A549 treated with Hydrocortisone at 1 μM for 4 hours (cell line): ENCODE measurements around the gene CTAGE6. TPM values are rescaled to one million over a fixed set of nuclear protein-coding genes. Genes with fewer than 3 reads are reported as not detected.

ENCODE experiments used
- total RNA-seq: library from RNA; stranded (reverse); fragments of 200-300 nt; extraction: Qiagen RNA extraction; gene quantifications from 5 replicates; pipeline ENCODE4 v1.2.3, GENCODE V29; 2022

Gene CTAGE6, protein sequence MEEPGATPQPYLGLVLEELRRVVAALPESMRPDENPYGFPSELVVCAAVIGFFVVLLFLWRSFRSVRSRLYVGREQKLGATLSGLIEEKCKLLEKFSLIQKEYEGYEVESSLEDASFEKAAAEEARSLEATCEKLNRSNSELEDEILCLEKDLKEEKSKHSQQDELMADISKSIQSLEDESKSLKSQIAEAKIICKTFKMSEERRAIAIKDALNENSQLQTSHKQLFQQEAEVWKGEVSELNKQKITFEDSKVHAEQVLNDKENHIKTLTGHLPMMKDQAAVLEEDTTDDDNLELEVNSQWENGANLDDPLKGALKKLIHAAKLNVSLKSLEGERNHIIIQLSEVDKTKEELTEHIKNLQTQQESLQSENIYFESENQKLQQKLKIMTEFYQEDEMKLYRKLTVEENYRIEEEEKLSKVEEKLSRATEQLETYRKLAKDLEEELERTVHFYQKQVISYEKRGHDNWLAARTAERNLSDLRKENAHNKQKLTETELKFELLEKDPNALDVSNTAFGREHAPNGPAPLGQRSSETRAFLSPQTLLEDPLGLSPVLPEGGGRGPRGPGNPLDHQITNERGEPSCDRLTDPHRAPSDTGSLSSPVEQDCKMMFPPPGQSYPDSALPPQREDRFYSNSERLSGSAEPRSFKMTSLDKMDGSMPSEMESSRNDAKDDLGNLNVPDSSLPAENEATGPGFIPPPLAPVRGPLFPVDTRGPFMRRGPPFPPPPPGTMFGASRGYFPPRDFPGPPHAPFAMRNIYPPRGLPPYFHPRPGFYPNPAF
- total RNA-seq: 0.05 TPM in 1 of 5 replicates, not detected in the others

DNA sequence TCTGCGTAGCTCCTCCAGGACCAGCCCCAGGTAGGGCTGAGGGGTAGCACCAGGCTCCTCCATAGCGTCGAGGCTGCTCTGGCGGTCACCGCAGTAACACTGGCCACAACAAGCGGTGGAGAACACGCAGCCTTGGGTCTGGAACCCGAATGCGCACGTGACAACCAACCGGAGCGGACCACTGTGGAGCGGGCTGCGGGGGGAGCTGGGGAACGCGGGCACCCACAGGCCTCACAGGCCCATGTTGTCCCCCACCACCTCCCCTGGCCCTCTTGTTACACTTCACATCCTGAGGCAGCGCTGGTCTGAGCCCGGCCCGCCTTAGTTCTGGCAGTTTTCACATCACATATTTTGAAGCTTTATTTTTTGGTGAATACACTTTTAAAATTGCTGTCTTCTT lies at the start of gene CTAGE6:
TSS of gene CTAGE6 (minus strand) at position 101 of the 400 bp plus-strand sequence. CDS start at position 63, 38 bp downstream.

Other genes starting within 250 kb of the CTAGE6 start
- not detected in 5 replicates for gene CTAGE15, start 185.9 kb downstream of the CTAGE6 start, total RNA-seq
- 0.89 to 1.7 TPM (median 1.2 TPM) in 5 replicates for gene TCAF2, start 136.7 kb downstream of the CTAGE6 start, total RNA-seq
- 12.0 to 22.0 TPM (median 18.2 TPM) in 5 replicates for gene TCAF1, start 144.5 kb upstream of the CTAGE6 start, total RNA-seq
- gene OR2F2, start 177.5 kb upstream of the CTAGE6 start, total RNA-seq: not detected in 5 replicates
- not detected in 5 replicates for gene OR2F1, start 197.1 kb upstream of the CTAGE6 start, total RNA-seq
- not detected in 5 replicates for gene OR6B1, start 242.6 kb upstream of the CTAGE6 start, total RNA-seq